ENCODE measurements around the gene C1QTNF8. TPM values are rescaled to one million over a fixed set of nuclear protein-coding genes. Genes with fewer than 3 reads are reported as not detected.

The C1QTNF8 gene
- total RNA-seq, 2 experiments from 2014 or later = not detected

DNA sequence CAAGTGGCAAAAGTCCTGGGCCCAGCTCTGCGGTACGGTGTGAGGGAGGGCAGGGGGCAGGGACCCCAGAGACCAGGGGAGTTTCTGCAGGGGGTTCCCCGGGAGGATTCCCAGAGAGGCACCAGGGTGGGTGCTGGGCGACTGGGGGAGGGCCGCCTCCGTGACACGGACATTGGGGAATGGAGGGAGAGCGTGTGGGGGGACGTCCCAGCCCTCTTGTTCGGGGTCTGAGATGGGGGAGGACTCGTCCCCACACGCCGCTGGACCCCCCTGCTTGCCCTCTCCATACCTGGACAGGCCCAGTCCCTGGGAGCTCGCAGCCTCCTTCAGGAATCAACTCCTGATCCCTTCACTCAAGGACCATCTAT lies 26.3 kb upstream of the C1QTNF8 start:
- Mint-ChIP-seq H3K4me1 (no peaks in the 10 kb centered on the region), H3K27ac (no peak overlapping the region), H3K36me3 (no peaks in the 10 kb centered on the region), H3K9me3 (ENCODE audit: low read depth) (no peaks in the 10 kb centered on the region), H3K4me3 (no peak overlapping the region), H3K27me3 (no peaks in the 10 kb centered on the region)
- no peak for DNase-seq
- CTCF ChIA-PET = no interaction called here
- ATAC-seq = no peak

DNA sequence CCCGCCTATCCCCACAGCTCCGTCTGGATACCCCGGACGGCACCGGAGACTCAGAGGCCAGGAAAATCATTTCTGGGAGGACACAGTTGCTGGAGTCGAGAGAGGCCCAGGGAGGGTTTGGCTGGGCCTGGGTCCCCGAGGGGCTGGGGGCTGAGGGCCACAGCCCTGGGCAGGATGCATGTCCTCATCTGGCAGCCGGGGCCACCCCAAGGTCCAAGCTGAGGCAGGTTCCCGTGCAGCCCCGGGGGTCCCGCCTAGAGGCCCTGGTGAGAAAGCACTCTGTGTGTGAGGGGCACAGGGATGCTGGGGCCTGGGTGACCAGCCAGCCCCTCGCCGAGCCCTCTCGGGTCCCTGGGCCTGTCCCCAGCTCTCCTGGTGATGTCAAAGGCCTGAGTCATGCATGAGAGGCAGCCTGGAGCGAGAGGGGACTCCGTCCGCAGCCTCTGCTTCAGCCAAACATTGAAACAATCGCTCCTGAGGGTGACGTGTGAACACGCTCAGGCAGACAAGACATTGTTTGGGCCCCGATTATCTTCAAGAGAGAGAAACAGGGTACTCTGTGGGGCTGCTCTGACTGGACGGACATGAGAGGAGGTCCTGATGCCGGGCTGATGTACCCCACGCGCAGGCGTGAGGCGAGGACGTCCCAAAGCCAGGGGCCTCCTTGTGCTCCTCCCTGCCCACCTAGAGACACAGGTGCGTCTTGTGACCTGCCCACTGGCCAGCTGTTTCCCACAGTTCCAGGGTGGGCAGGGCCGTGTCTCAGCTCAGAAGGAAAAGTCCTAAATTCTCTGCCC lies 25.8 kb upstream of the C1QTNF8 start:
- no peak overlapping the region for H3K4me3 Mint-ChIP-seq
- CTCF ChIA-PET = no interaction called here
- H3K9me3 Mint-ChIP-seq (ENCODE audit: low read depth) = no peaks in the 10 kb centered on the region
- no peaks in the 10 kb centered on the region for H3K4me1 Mint-ChIP-seq
- DNase-seq (no peak), ATAC-seq (no peak)
- H3K27me3 Mint-ChIP-seq = no peaks in the 10 kb centered on the region
- no peak overlapping the region for H3K27ac Mint-ChIP-seq
- no peaks in the 10 kb centered on the region for H3K36me3 Mint-ChIP-seq

DNA sequence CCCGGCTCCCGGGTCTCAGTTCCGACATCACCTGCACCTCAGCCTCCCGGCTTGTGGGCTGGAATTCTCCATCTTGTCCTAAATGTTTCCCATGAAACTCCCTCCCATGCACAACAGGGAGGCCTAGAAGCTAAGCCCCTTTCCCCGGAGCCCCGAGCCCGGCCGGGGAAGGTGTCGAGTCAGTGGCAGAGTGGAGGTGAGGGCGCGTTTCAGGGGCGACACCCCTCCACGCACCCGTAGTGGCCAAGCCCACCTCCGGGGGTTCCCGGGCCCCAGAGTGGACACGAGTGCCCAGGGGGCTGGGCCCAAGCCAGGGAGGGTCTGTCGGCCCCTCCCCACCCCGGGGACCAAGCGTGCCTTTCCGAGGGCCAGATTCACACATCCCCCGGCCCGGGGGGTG lies 25.0 kb upstream of the C1QTNF8 start:
- DNase-seq (no peak), ATAC-seq (no peak)
- H3K27ac Mint-ChIP-seq = no peak overlapping the region
- H3K4me3 Mint-ChIP-seq = no peak overlapping the region
- CTCF ChIA-PET = no interaction called here
- no peaks in the 10 kb centered on the region for H3K36me3 Mint-ChIP-seq
- H3K9me3 Mint-ChIP-seq (ENCODE audit: low read depth) = no peaks in the 10 kb centered on the region
- H3K27me3 Mint-ChIP-seq = no peaks in the 10 kb centered on the region
- no peaks in the 10 kb centered on the region for H3K4me1 Mint-ChIP-seq

DNA sequence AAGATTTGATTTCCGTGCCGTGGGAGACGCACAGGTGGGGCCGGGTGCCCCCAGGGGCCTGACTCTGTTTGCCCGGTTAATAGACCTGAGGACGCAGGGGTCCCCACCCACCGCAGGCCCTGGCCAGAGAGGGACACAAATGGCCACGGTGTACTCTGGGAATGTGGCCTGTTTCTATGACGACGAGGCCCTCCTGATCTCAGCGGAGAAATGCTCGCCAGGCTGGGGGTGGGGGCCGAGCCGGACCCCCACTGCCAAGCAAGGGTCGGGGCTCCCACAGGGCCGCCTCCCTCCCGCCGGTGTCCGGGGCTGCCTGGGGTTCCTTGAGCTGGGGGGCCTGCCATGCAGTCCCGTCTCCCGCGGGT lies 24.5 kb upstream of the C1QTNF8 start:
- CTCF ChIA-PET = no interaction called here
- Mint-ChIP-seq H3K9me3 (ENCODE audit: low read depth) (no peaks in the 10 kb centered on the region), H3K4me3 (no peak overlapping the region), H3K27me3 (no peaks in the 10 kb centered on the region), H3K36me3 (no peaks in the 10 kb centered on the region), H3K4me1 (no peaks in the 10 kb centered on the region), H3K27ac (no peak overlapping the region)
- DNase-seq (no peak), ATAC-seq (no peak)

DNA sequence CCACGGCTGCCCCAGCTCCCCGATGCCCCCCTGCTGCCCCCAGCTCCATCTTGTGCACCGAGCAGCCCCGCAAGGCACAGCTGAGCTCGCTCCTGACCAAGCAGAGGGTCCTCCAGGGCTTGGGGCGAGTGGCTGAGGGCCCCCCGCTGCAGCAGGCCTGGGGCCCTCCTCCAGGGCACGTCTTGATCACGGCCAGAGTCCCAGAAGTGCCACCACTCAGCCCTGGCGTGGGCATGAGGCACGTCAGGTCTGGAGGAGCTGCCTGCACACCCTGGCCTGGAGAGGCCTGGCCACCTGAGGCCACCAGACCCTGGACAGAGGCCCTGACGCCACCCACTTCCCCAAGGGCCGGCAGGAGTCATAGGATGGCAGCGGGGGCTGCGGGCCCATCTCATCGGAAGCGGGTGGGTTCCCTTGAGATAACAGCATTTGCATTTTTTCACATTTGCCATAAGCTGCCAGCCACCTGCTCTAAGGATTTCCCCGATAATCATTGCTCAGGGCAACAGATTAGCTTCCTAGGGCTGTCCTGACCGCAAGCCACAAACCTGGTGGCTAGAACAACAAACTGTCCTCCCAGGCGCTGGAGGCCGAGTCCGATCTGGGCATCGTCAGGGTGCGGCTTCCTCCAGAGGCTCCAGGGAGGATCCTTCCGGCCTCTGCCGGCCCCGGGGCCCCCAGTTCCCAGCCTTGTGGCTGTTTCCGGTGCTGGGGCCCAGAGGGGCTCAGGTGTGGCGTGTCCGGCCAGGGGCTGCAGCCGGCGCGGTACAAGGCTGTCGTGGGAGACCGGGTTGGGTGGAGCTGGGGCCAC lies 23.9 kb upstream of the C1QTNF8 start:
- H3K36me3 Mint-ChIP-seq = no peaks in the 10 kb centered on the region
- no peaks in the 10 kb centered on the region for H3K4me1 Mint-ChIP-seq
- CTCF ChIA-PET = no interaction called here
- H3K27ac Mint-ChIP-seq = no peak overlapping the region
- H3K27me3 Mint-ChIP-seq = no peaks in the 10 kb centered on the region
- H3K9me3 Mint-ChIP-seq (ENCODE audit: low read depth) = no peaks in the 10 kb centered on the region
- no peak overlapping the region for H3K4me3 Mint-ChIP-seq
- ATAC-seq (no peak), DNase-seq (no peak)

- ATAC-seq = no peak
- H3K4me3 Mint-ChIP-seq = no peak overlapping the region
- H3K36me3 Mint-ChIP-seq = no peaks in the 10 kb centered on the region
- H3K27ac Mint-ChIP-seq = no peak overlapping the region
- no peaks in the 10 kb centered on the region for H3K27me3 Mint-ChIP-seq
- H3K9me3 Mint-ChIP-seq (ENCODE audit: low read depth) = no peaks in the 10 kb centered on the region
- H3K4me1 Mint-ChIP-seq = no peaks in the 10 kb centered on the region
- no peak for DNase-seq
- CTCF ChIA-PET = no interaction called here
Observed at GRCh38 chr16:1119129-1119528, 23.1 kb upstream of the C1QTNF8 start.

- ATAC-seq (no peak), DNase-seq (no peak)
- CTCF ChIA-PET = no interaction called here
- Mint-ChIP-seq H3K9me3 (ENCODE audit: low read depth) (no peaks in the 10 kb centered on the region), H3K36me3 (no peaks in the 10 kb centered on the region), H3K4me3 (no peak overlapping the region), H3K27me3 (no peaks in the 10 kb centered on the region), H3K27ac (no peak overlapping the region), H3K4me1 (no peaks in the 10 kb centered on the region)
Observed at GRCh38 chr16:1117926-1118325, 21.9 kb upstream of the C1QTNF8 start.

DNA sequence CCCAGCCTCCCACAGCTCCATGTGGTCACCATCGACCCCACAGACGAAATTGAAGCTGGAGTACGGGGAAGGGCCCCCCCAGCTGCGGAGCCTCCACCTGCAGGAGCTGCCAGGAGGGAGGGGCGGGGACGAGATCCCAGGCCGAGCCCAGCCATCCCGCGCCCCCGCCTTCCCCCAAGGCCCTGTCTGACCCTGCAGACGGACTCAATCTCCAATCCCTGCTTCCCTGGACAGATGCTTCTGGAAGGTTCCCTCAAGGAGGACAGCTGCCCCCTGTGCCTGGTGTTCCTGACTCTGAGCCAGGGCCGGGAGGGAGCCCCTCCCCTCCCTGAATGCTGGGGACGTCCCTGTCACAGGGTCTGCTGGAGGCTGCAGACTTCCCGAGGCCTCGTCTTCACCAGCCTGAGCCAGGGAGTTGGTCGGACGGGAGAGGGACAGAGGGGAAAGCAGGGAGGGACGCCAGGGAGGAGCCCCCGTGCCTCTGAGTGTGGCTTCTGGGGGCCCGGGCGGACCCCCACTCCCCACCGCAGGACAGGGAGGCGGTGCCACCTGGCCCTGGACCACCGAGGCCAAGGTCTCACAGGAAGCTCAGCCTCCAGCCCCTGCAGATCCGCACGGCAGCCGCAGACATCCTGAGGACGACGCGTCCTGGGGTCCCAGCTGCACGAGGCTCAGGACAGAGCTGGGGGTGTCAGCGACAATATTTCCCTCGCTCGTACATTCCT lies 21.3 kb upstream of the C1QTNF8 start:
- DNase-seq (no peak), ATAC-seq (no peak)
- CTCF ChIA-PET = no interaction called here
- Mint-ChIP-seq H3K4me1 (no peaks in the 10 kb centered on the region), H3K36me3 (no peaks in the 10 kb centered on the region), H3K27me3 (no peaks in the 10 kb centered on the region), H3K4me3 (no peak overlapping the region), H3K27ac (no peak overlapping the region), H3K9me3 (ENCODE audit: low read depth) (no peaks in the 10 kb centered on the region)

- Mint-ChIP-seq H3K27me3 (no peaks in the 10 kb centered on the region), H3K4me1 (no peaks in the 10 kb centered on the region), H3K9me3 (ENCODE audit: low read depth) (no peaks in the 10 kb centered on the region), H3K27ac (no peak overlapping the region), H3K4me3 (no peak overlapping the region), H3K36me3 (no peaks in the 10 kb centered on the region)
- CTCF ChIA-PET = no interaction called here
- DNase-seq (no peak), ATAC-seq (no peak)
Observed at GRCh38 chr16:1116693-1117077, 20.6 kb upstream of the C1QTNF8 start.

GRCh38 chr16:1113889-1114526 lies 18.0 kb upstream of the C1QTNF8 start:
- Mint-ChIP-seq H3K27me3 (no peaks in the 10 kb centered on the region), H3K36me3 (no peaks in the 10 kb centered on the region), H3K27ac (no peak overlapping the region), H3K4me1 (no peaks in the 10 kb centered on the region), H3K9me3 (ENCODE audit: low read depth) (no peaks in the 10 kb centered on the region), H3K4me3 (no peak overlapping the region)
- ATAC-seq (no peak), DNase-seq (no peak)
- CTCF ChIA-PET = no interaction called here

GRCh38 chr16:1113489-1113888 lies 17.4 kb upstream of the C1QTNF8 start:
- H3K27ac Mint-ChIP-seq = no peak overlapping the region
- no peaks in the 10 kb centered on the region for H3K9me3 Mint-ChIP-seq (ENCODE audit: low read depth)
- no peak for DNase-seq
- no peaks in the 10 kb centered on the region for H3K27me3 Mint-ChIP-seq
- CTCF ChIA-PET = no interaction called here
- ATAC-seq = no peak
- H3K36me3 Mint-ChIP-seq = no peaks in the 10 kb centered on the region
- no peak overlapping the region for H3K4me3 Mint-ChIP-seq
- no peaks in the 10 kb centered on the region for H3K4me1 Mint-ChIP-seq

GRCh38 chr16:1112506-1113184 lies 16.6 kb upstream of the C1QTNF8 start:
- Mint-ChIP-seq H3K27ac (no peak overlapping the region), H3K36me3 (no peaks in the 10 kb centered on the region), H3K9me3 (ENCODE audit: low read depth) (no peaks in the 10 kb centered on the region), H3K27me3 (no peaks in the 10 kb centered on the region), H3K4me3 (no peak overlapping the region), H3K4me1 (no peaks in the 10 kb centered on the region)
- CTCF ChIA-PET = no interaction called here
- no peak for DNase-seq
- ATAC-seq = no peak

GRCh38 chr16:1109648-1110047 lies 13.6 kb upstream of the C1QTNF8 start:
- Mint-ChIP-seq H3K27ac (no peak overlapping the region), H3K9me3 (ENCODE audit: low read depth) (no peaks in the 10 kb centered on the region), H3K4me3 (no peak overlapping the region), H3K27me3 (no peaks in the 10 kb centered on the region), H3K36me3 (no peaks in the 10 kb centered on the region), H3K4me1 (no peaks in the 10 kb centered on the region)
- CTCF ChIA-PET = no interaction called here
- ATAC-seq (no peak), DNase-seq (no peak)
